GM20000 (cell line): ENCODE results near the gene LPIN2.

Experiments used
- DNase-seq: peaks from one replicate; pipeline ENCODE4 v3.0.0; 2012; ENCODE audit warnings: low spot score
- CTCF ChIP-seq: IDR thresholded peaks from 2 replicates; pipeline ENCODE4 v1.5.1; 2012; ENCODE audit warnings: mild to moderate bottlenecking, control low read depth; ENCODE audit errors: extremely low read depth, missing control alignments

LPIN2 gene

DNA sequence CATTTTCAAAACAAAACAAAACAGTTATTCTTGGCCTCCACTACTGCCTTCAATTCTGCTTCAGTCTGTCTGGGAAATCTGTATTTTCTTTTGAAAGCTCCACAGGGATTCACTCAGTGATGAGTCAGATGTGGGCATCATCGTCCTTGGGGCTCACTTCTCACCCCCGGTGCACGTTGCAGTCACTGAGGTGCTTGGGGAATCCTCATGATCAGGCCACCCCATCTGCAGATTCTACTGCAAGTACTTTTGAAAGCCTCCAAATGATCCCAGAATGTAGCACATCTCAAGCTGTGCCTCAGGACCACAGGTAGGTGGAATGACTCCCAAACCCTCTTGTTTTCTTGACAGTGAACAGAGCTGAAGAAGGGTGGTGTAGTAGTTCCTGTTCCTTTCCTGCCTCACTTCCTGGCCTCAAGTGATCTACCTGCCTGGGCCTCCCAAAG, 34.3 kb downstream of the LPIN2 start:
- TF ChIP-seq CTCF, result no peak
- no peak for DNase-seq

DNA sequence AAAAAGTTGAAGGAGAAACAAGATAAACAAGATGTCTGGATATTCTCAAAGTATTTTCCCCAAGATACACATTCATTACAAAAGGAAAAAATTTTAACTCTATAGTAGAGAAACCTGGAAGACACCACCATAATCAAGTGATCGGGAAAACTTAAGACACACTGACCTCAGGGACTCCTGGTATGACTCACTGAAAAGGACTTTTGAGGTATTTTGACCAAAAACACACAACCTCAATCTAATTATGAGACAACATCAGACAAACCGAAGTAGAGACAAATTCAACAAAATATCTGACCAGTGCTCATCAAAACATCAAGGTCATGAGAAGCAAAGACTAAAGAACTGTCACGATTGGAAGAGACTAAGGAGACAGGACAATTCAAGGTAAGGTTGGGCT, 34.7 kb downstream of the LPIN2 start:
- no peak for DNase-seq
- TF ChIP-seq CTCF, result no peak

- no peak for TF ChIP-seq CTCF
- DNase-seq, result no peak
Measured at GRCh38 chr18:2976218-2977132, 36.5 kb downstream of the LPIN2 start.

DNA sequence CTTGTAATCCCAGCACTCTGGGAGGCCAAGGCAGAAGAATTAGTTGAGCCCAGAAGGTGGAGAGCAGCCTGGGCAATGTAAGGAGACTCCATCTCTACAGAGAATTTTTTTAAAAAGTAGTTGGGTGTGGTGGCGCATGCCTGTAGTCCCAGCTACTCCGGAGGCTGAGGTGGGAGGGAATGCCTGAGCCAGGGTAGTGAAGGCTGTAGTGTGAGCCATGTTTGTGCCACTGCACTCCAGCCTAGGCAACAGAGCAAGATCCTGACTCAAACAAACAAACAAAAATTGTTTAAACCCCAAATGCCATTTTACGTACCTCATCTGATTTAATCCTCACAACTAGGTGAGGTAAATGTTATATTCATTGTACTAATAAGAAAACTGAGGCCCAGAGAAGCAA, 38.2 kb downstream of the LPIN2 start:
- no peak for DNase-seq
- no peak for TF ChIP-seq CTCF

- TF ChIP-seq CTCF, result no peak
- DNase-seq, result peak; percentile 69
Measured at GRCh38 chr18:2971741-2972552, 41.0 kb downstream of the LPIN2 start.

DNA sequence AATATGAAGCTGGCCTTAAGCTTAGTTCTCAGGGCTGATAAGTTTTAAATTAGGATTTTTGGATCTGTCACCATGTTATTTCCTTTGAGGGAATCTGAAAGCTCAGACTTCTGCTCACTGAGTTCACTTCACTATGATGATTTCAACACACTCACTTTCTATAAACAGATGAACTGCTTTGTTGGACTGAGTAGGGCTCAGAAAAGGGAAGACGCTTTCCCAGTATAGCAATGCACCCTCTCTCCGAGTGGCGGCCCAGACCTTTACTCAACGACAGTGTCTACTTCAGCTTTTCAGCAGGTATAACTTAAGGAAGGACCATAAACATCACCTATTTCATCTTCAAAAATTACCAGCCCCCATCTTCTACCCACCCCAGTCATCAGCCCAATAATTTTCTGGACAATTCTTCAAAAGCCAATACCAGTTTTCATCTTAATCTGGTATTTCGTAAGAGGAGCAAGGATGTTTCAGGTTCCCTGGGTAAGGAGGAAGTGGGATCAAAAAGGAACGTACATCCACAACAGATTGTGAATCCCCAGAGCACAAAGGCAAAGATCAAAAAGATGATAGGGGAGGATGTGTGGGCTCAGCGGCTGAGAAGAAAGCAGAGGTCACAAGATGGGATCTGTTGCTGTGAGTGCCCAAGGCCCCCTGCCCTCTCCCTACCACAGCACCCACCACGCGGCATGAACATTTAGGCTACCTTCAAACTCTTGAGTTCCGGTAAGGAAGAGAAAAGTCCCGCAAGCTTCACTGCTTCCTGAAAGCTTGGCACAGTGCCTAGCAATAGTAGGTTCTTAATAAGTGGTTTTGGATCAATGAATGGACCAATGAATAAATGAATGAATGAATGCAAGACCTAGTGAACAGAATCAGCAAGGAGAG, 41.9 kb downstream of the LPIN2 start:
- no peak for TF ChIP-seq CTCF
- DNase-seq, result no peak

GRCh38 chr18:2970344-2970743, 42.6 kb downstream of the LPIN2 start:
- no peak for DNase-seq
- no peak for TF ChIP-seq CTCF
